Naive thymus-derived CD4-positive, alpha-beta T cell (primary cell): ENCODE data around the gene TOP2A. TPM values are rescaled to one million over a fixed set of nuclear protein-coding genes. Genes with fewer than 3 reads are reported as not detected.

Source experiments
- polyA plus RNA-seq, 2 donors: library from polyadenylated mRNA; unstranded; fragments of 300-500 nt; fragmentation: Illumina TruSeq; gene quantifications; one replicate each; pipeline ENCODE4 v1.2.3, GENCODE V29; 2021
- total RNA-seq, 6 experiments: library from RNA in 5 of 6; stranded (reverse) in 5 of 6; gene quantifications; 1 replicate in 5 of 6; 2 replicates in 1 of 6; pipeline ENCODE4 v1.2.3 and lab custom pipeline; 2021 to 2026

Gene TOP2A
- total and polyA plus RNA-seq, 7 experiments from 2014 or later = 0.54 to 273 (median 1.2) TPM; not detected in 2

Other genes with a start within 250 kb of the TOP2A start
- gene RAPGEFL1, start 240.4 kb downstream of the TOP2A start, total RNA-seq = 10 to 100 TPM in 1 of 5 experiments, 1 to 10 TPM in 4; 5.0 to 10.7 (median 6.3) TPM
- under 1 TPM; 0.24 to 0.47 TPM for gene RAPGEFL1, start 240.4 kb downstream of the TOP2A start, polyA plus RNA-seq
- gene WIPF2, start 198.6 kb downstream of the TOP2A start, total RNA-seq = 10 to 100 TPM; 24.8 to 31.8 (median 28.6) TPM
- 1 to 10 TPM; 5.0 to 8.7 TPM for gene WIPF2, start 198.6 kb downstream of the TOP2A start, polyA plus RNA-seq
- 10 to 100 TPM in 1 of 5 experiments, 1 to 10 TPM in 1, under 1 TPM in 3; 0.51 to 73.6 (median 0.85) TPM for gene CDC6, start 130.0 kb downstream of the TOP2A start, total RNA-seq
- gene CDC6, start 130.0 kb downstream of the TOP2A start, polyA plus RNA-seq = under 1 TPM; 0.09 to 0.24 TPM
- 100 to 1,000 TPM in 1 of 5 experiments, 10 to 100 TPM in 4; 40.0 to 115 (median 43.8) TPM for gene RARA, start 108.7 kb downstream of the TOP2A start, total RNA-seq
- 10 to 100 TPM in 1 of 2 donors, 1 to 10 TPM in 1; 6.7 to 16.5 TPM for gene RARA, start 108.7 kb downstream of the TOP2A start, polyA plus RNA-seq
- under 1 TPM in 1 of 5 experiments, not detected in 4; 0.27 TPM for gene GJD3, start 53.2 kb downstream of the TOP2A start, total RNA-seq
- gene GJD3, start 53.2 kb downstream of the TOP2A start, polyA plus RNA-seq = not detected
- gene IGFBP4, start 25.6 kb upstream of the TOP2A start, total RNA-seq = 100 to 1,000 TPM in 1 of 5 experiments, 1 to 10 TPM in 4; 1.5 to 116 (median 1.9) TPM
- 1 to 10 TPM in 1 of 2 donors, under 1 TPM in 1; 0.45 to 1.0 TPM for gene IGFBP4, start 25.6 kb upstream of the TOP2A start, polyA plus RNA-seq
- gene TNS4, start 83.7 kb upstream of the TOP2A start, total RNA-seq = 10 to 100 TPM in 1 of 5 experiments, 1 to 10 TPM in 2, not detected in 2; 1.2 to 10.3 (median 1.3) TPM
- gene TNS4, start 83.7 kb upstream of the TOP2A start, polyA plus RNA-seq = not detected
- 100 to 1,000 TPM; 153 to 675 (median 262) TPM for gene CCR7, start 147.6 kb upstream of the TOP2A start, total RNA-seq
- 1,000 to 10,000 TPM; 1,350 to 2,301 TPM for gene CCR7, start 147.6 kb upstream of the TOP2A start, polyA plus RNA-seq
- 100 to 1,000 TPM in 1 of 5 experiments, 10 to 100 TPM in 4; 65.4 to 101 (median 79.2) TPM for gene SMARCE1, start 229.9 kb upstream of the TOP2A start, total RNA-seq
- 100 to 1,000 TPM; 142 to 184 TPM for gene SMARCE1, start 229.9 kb upstream of the TOP2A start, polyA plus RNA-seq
- not detected for gene KRT222, start 247.3 kb upstream of the TOP2A start, total RNA-seq
- not detected for gene KRT222, start 247.3 kb upstream of the TOP2A start, polyA plus RNA-seq